Measurements from ENCODE around the gene NAV2. TPM values are rescaled to one million over a fixed set of nuclear protein-coding genes. Genes with fewer than 3 reads are reported as not detected.

NAV2 gene
- total RNA-seq, 1 donor from 2014 or later: 9.6 TPM

DNA sequence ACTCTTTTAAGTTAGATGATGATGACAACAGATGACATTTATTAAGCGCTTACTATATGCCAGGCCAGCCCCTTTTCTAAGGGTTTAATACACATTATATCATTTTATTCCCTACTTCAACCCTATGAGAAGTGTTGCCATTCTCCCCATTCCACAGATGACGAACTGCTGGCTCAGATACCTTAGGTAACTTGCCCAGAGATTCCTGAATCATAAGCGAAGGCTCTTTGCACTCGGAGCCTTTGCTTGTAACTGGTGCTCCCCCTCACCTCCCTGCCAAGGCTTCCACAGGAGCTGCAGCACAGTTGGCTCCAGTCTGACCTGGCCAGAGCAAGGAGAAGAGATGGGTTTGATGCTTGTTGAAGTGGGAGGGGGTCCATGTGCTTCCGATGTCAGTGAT lies 404.7 kb downstream of the NAV2 start:
- DNase-seq (ENCODE audit: low spot score): no peak
- Histone ChIP-seq H2AFZ (replicated peaks) (no peak overlapping the region), H3K79me2 (ENCODE audit: low read depth) (no peaks in the 10 kb centered on the region), H4K20me1 (ENCODE audit: low read depth) (no peaks in the 10 kb centered on the region), H3K4me2 (no peak overlapping the region), H3K4me3 (no peak overlapping the region), H3F3A (ENCODE audit: low read depth) (no peaks in the 10 kb centered on the region), H3K9me3 (ENCODE audit: low read depth) (no peaks in the 10 kb centered on the region), H3K4me1 (no peaks in the 10 kb centered on the region), H3K27me3 (no peaks in the 10 kb centered on the region), H3K9ac (no peak overlapping the region), H3K27ac (no peak overlapping the region), H3K36me3 (no peaks in the 10 kb centered on the region)
- Mint-ChIP-seq H3K9me3 (no peaks in the 10 kb centered on the region), H3K4me3 (no peak overlapping the region), H3K27ac (no peak overlapping the region), H3K36me3 (peaks cover 29% of the 10 kb centered on the region), H3K27me3 (ENCODE audit: insufficient read depth, low read depth) (peaks cover 8% of the 10 kb centered on the region), H3K4me1 (peaks cover 2% of the 10 kb centered on the region)
- TF ChIP-seq EZH2phosphoT487 (IDR thresholded peaks at IDR 0.05) (no peak), EZH2 (IDR thresholded peaks at IDR 0.05) (no peak)
- TF ChIP-seq, protein P1, sequence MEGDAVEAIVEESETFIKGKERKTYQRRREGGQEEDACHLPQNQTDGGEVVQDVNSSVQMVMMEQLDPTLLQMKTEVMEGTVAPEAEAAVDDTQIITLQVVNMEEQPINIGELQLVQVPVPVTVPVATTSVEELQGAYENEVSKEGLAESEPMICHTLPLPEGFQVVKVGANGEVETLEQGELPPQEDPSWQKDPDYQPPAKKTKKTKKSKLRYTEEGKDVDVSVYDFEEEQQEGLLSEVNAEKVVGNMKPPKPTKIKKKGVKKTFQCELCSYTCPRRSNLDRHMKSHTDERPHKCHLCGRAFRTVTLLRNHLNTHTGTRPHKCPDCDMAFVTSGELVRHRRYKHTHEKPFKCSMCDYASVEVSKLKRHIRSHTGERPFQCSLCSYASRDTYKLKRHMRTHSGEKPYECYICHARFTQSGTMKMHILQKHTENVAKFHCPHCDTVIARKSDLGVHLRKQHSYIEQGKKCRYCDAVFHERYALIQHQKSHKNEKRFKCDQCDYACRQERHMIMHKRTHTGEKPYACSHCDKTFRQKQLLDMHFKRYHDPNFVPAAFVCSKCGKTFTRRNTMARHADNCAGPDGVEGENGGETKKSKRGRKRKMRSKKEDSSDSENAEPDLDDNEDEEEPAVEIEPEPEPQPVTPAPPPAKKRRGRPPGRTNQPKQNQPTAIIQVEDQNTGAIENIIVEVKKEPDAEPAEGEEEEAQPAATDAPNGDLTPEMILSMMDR (IDR thresholded peaks at IDR 0.05): no peak

DNA sequence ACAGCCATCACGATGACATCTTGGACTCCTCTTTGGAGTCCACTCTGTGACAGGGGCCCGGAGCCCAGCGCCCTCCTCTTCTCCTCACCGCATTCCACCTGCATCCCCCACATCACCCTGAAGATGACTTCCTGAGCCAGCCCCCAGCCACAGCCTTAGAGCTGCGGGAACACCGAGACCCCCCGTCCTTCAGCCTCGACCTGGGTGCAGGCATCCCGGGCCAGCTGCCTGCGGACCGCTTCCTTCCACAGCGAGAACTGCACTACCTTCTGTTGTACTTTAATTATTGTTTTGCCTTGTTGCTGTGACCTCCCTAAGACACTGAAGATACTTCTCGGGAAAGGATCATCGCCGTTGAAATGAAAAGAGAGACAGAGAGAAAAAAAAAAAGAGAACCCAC lies 405.6 kb downstream of the NAV2 start:
- Histone ChIP-seq H3K4me1 (no peaks in the 10 kb centered on the region), H3K27ac (no peak overlapping the region), H4K20me1 (ENCODE audit: low read depth) (no peaks in the 10 kb centered on the region), H3K9me3 (ENCODE audit: low read depth) (no peaks in the 10 kb centered on the region), H3K4me3 (no peak overlapping the region), H3K27me3 (no peaks in the 10 kb centered on the region), H3K4me2 (no peak overlapping the region), H3K9ac (no peak overlapping the region), H3K36me3 (no peaks in the 10 kb centered on the region), H3F3A (ENCODE audit: low read depth) (no peaks in the 10 kb centered on the region), H2AFZ (replicated peaks) (no peak overlapping the region), H3K79me2 (ENCODE audit: low read depth) (no peaks in the 10 kb centered on the region)
- H3K27me3 Mint-ChIP-seq (ENCODE audit: insufficient read depth, low read depth): peaks cover 12% of the 10 kb centered on the region
- peaks cover 28% of the 10 kb centered on the region for H3K36me3 Mint-ChIP-seq
- no peak for TF ChIP-seq EZH2phosphoT487 (IDR thresholded peaks at IDR 0.05)
- no peak for TF ChIP-seq EZH2 (IDR thresholded peaks at IDR 0.05)
- DNase-seq (ENCODE audit: low spot score): no peak
- H3K4me1 Mint-ChIP-seq: no peaks in the 10 kb centered on the region
- H3K4me3 Mint-ChIP-seq: no peak overlapping the region
- no peak overlapping the region for H3K27ac Mint-ChIP-seq
- no peaks in the 10 kb centered on the region for H3K9me3 Mint-ChIP-seq

GRCh38 chr11:20119315-20119714 lies 406.7 kb downstream of the NAV2 start:
- Histone ChIP-seq H3K9me3 (ENCODE audit: low read depth) (no peaks in the 10 kb centered on the region), H3K4me2 (no peak overlapping the region)
- H3K27ac Mint-ChIP-seq: no peak overlapping the region

More at GRCh38 chr11:20119315-20119714, 406.7 kb downstream of the NAV2 start:
- no peak overlapping the region for H3K4me3 ChIP-seq
- no peaks in the 10 kb centered on the region for H4K20me1 ChIP-seq (ENCODE audit: low read depth)
- no peak overlapping the region for H3K9ac ChIP-seq
- Mint-ChIP-seq H3K27me3 (ENCODE audit: insufficient read depth, low read depth) (peaks cover 12% of the 10 kb centered on the region), H3K4me1 (no peaks in the 10 kb centered on the region), H3K36me3 (peaks cover 28% of the 10 kb centered on the region), H3K9me3 (no peaks in the 10 kb centered on the region), H3K4me3 (no peak overlapping the region)
- H3K27me3 ChIP-seq: no peaks in the 10 kb centered on the region
- no peak overlapping the region for H2AFZ ChIP-seq (replicated peaks)
- TF ChIP-seq EZH2phosphoT487 (IDR thresholded peaks at IDR 0.05) (no peak), EZH2 (IDR thresholded peaks at IDR 0.05) (no peak)
- TF ChIP-seq, protein P1 (IDR thresholded peaks at IDR 0.05): no peak
- DNase-seq (ENCODE audit: low spot score): no peak
- H3K36me3 ChIP-seq: no peaks in the 10 kb centered on the region
- no peaks in the 10 kb centered on the region for H3K79me2 ChIP-seq (ENCODE audit: low read depth)
- no peak overlapping the region for H3K27ac ChIP-seq
- H3F3A ChIP-seq (ENCODE audit: low read depth): peaks cover 3% of the 10 kb centered on the region
- H3K4me1 ChIP-seq: no peaks in the 10 kb centered on the region

Measured in neural progenitor cell (in vitro differentiated cells).